Endothelial cell of umbilical vein (primary cell): Measurements from ENCODE around the gene HPDL. TPM values are rescaled to one million over a fixed set of nuclear protein-coding genes. Genes with fewer than 3 reads are reported as not detected.
A peak's percentile ranks its signal among the peaks of the same experiment; 100 is the strongest.

Source experiments
- BruUV-seq: library from RNA; stranded (reverse); fragments of 400-500 nt; replicated peaks from 2 replicates; lab custom pipeline; 2021; lab: Mats Ljungman, UMichigan
- CTCF ChIA-PET: fragments of 300-600, 350-600 bp; sonication (Branson Sonifier 250); formaldehyde crosslinking; loops from one replicate; lab custom pipeline; 2021; ENCODE audit warnings: antibody characterized with exemption, inconsistent platforms; lab: Charles Lee
- POLR2A ChIA-PET: fragments of 300-600, 350-600 bp; sonication (Branson Sonifier 250); formaldehyde crosslinking; loops from one replicate; lab custom pipeline; 2021; ENCODE audit warnings: antibody characterized with exemption, inconsistent platforms; lab: Charles Lee
- DNase-seq: peaks from one replicate; pipeline ENCODE4 v3.0.0-alpha.2; 2011; ENCODE audit warnings: low read depth, low spot score
- FAIRE-seq: peaks from 2 replicates; lab custom pipeline; 2011; peaks lifted over from hg19 to GRCh38; lab: Jason Lieb, UNC
- H2AFZ ChIP-seq: 2 replicates; pipeline ENCODE4 v1.6.0; 2012; ENCODE audit warnings: low read depth, low read length, control low read depth, inconsistent platforms
- H3K27ac ChIP-seq: 2 replicates; pipeline ENCODE4 v1.5.1; 2011; ENCODE audit warnings: low read depth, mild to moderate bottlenecking, control low read depth, low read length, moderate library complexity; ENCODE audit not compliant: insufficient read depth
- H3K27me3 ChIP-seq, 2 experiments: 2 replicates each; pipeline versions ENCODE4 v1.6.0 to v1.6.1; 2011; ENCODE audit warnings: low read length in 2 of 2, mixed read lengths in 1 of 2; ENCODE audit not compliant: control insufficient read depth in 2 of 2, insufficient read depth in 2 of 2
- H3K36me3 ChIP-seq, 2 experiments: 2 replicates in 1 of 2; 3 replicates in 1 of 2; pipeline ENCODE4 v1.5.1; 2011; ENCODE audit warnings: low read length in 2 of 2, mild to moderate bottlenecking in 1 of 2, moderate library complexity in 1 of 2; ENCODE audit not compliant: control insufficient read depth in 2 of 2, insufficient read depth in 2 of 2; ENCODE audit errors: extremely low read depth in 1 of 2
- H3K4me1 ChIP-seq: 3 replicates; pipeline ENCODE4 v1.5.1; 2011; ENCODE audit warnings: mild to moderate bottlenecking, low read length; ENCODE audit not compliant: control insufficient read depth, insufficient read depth; ENCODE audit errors: extremely low read depth
- H3K4me2 ChIP-seq: 2 replicates; pipeline ENCODE4 v1.6.1; 2011; ENCODE audit warnings: low read length, control low read depth, mixed read lengths; ENCODE audit not compliant: insufficient read depth
- H3K4me3 ChIP-seq, 3 experiments: fragments of 200-600 bp in 1 of 3; sonication (generic), shearing (Covaris generic) in 1 of 3; replicated peaks in 1 of 3; 2 replicates each; pipeline ENCODE4 v1.5.1; 2011 to 2016; ENCODE audit warnings: control low read depth in 3 of 3, low read length in 3 of 3, mild to moderate bottlenecking in 2 of 3, inconsistent platforms in 1 of 3, low read depth in 1 of 3, moderate library complexity in 1 of 3; ENCODE audit not compliant: insufficient read depth in 1 of 3
- H3K79me2 ChIP-seq: 2 replicates; pipeline ENCODE4 v1.6.0; 2012; ENCODE audit warnings: low read length, inconsistent platforms; ENCODE audit not compliant: control insufficient read depth, insufficient read depth
- H3K9ac ChIP-seq: replicated peaks from 2 replicates; pipeline ENCODE3; 2011; ENCODE audit warnings: low read length, control low read depth; ENCODE audit not compliant: insufficient read depth; ENCODE audit errors: extremely low read depth
- H3K9me1 ChIP-seq: replicated peaks from 3 replicates; pipeline ENCODE4 v1.6.0; 2011; ENCODE audit warnings: mild to moderate bottlenecking, low read length; ENCODE audit not compliant: control insufficient read depth, insufficient read depth; ENCODE audit errors: extremely low read depth
- H3K9me3 ChIP-seq: replicated peaks from 2 replicates; pipeline ENCODE4 v1.5.1; 2012; ENCODE audit warnings: low read length, inconsistent platforms; ENCODE audit not compliant: control insufficient read depth, insufficient read depth
- H4K20me1 ChIP-seq: replicated peaks from 2 replicates; pipeline ENCODE3; 2011; ENCODE audit warnings: mild to moderate bottlenecking, low read length; ENCODE audit not compliant: control insufficient read depth, insufficient read depth; ENCODE audit errors: extremely low read depth
- EZH2 ChIP-seq: IDR thresholded peaks from 2 replicates; pipeline ENCODE4 v1.6.1; 2012; ENCODE audit warnings: borderline replicate concordance, low read depth, mild to moderate bottlenecking, moderate library complexity, low read length, inconsistent platforms; ENCODE audit not compliant: severe bottlenecking
- FOS ChIP-seq: IDR thresholded peaks from 2 replicates; pipeline ENCODE4 v1.6.1; 2011; ENCODE audit warnings: mild to moderate bottlenecking, low read length, moderate library complexity, borderline replicate concordance; ENCODE audit not compliant: insufficient read depth
- GATA2 ChIP-seq: IDR thresholded peaks from 2 replicates; pipeline ENCODE4 v1.7.0; 2011; ENCODE audit warnings: low read depth, mild to moderate bottlenecking, moderate library complexity, mixed read lengths, low read length; ENCODE audit not compliant: insufficient read length, insufficient read depth
- JUN ChIP-seq: IDR thresholded peaks from 2 replicates; pipeline ENCODE4 v1.6.1; 2011; ENCODE audit warnings: borderline replicate concordance, low read depth; ENCODE audit not compliant: insufficient read length, insufficient read depth
- MAX ChIP-seq: IDR thresholded peaks from 2 replicates; pipeline ENCODE4 v1.6.1; 2011; ENCODE audit not compliant: insufficient read depth, insufficient read length
- MYC ChIP-seq: IDR thresholded peaks from one replicate; pipeline ENCODE4 v1.6.1; 2011; ENCODE audit warnings: mild to moderate bottlenecking, low read depth, low read length
- POLR2A ChIP-seq: IDR thresholded peaks from 2 replicates; pipeline ENCODE4 v1.6.1; 2012; ENCODE audit warnings: low read depth, mild to moderate bottlenecking, control low read depth, low read length
- POLR2AphosphoS5 ChIP-seq: IDR thresholded peaks from 2 replicates; pipeline ENCODE4 v1.6.1; 2012; ENCODE audit warnings: low read depth, mild to moderate bottlenecking, control low read depth, low read length, moderate library complexity; ENCODE audit not compliant: insufficient read depth
- dilution Hi-C: fragments of 300-500 bp; cut with MboI; formaldehyde crosslinking; loops from one replicate; pipeline ENCODE4 v1.15.0; 2019; ENCODE audit warnings: low sequenced_read_pairs; ENCODE audit not compliant: extremely low pct_ligation_motif_present
- intact Hi-C: fragments of 100-400 bp; cut with micrococcal nuclease; formaldehyde crosslinking; loops from one replicate; pipeline ENCODE4 v1.10.0; 2022
- polyA plus RNA-seq, 4 experiments: library from polyadenylated mRNA; depleted of rRNA in 3 of 4; stranded (reverse) in 3 of 4; unstranded in 1 of 4; fragments of >200 nt; gene quantifications; 2 replicates each; pipeline versions ENCODE4 v1.2.1 to v1.2.3, GENCODE V29; 2011 to 2012; ENCODE audit warnings: missing spikeins in 1 of 4
- total RNA-seq: library from RNA; stranded (reverse); gene quantifications from 2 replicates; pipeline ENCODE4 v1.2.3, GENCODE V29; 2021
- TF ChIP-seq, protein P1 (sequence below), 2 donors: IDR thresholded peaks; 1 replicate in 1 of 2; 2 replicates in 1 of 2; pipeline ENCODE4 v1.5.1; 2011; ENCODE audit warnings: low read length in 2 of 2, mild to moderate bottlenecking in 2 of 2, moderate library complexity in 2 of 2, control low read depth in 1 of 2, inconsistent platforms in 1 of 2, low read depth in 1 of 2; ENCODE audit not compliant: insufficient read depth in 1 of 2; ENCODE audit errors: extremely low read depth in 1 of 2

The HPDL gene
- total and polyA plus RNA-seq, 2 donors (not counting 3 experiments of a cell fraction or from before 2014, with no cell fraction given), result 3.4 to 5.9 TPM

GRCh38 chr1:45306319-45306718 lies 20.4 kb upstream of the HPDL start:
- TF ChIP-seq FOS (peak; percentile 82), GATA2 (peak; percentile 9), JUN (no peak), POLR2A (no peak), MYC (no peak), POLR2AphosphoS5 (peak; percentile 23), MAX (no peak), EZH2 (no peak)
- TF ChIP-seq, protein P1, sequence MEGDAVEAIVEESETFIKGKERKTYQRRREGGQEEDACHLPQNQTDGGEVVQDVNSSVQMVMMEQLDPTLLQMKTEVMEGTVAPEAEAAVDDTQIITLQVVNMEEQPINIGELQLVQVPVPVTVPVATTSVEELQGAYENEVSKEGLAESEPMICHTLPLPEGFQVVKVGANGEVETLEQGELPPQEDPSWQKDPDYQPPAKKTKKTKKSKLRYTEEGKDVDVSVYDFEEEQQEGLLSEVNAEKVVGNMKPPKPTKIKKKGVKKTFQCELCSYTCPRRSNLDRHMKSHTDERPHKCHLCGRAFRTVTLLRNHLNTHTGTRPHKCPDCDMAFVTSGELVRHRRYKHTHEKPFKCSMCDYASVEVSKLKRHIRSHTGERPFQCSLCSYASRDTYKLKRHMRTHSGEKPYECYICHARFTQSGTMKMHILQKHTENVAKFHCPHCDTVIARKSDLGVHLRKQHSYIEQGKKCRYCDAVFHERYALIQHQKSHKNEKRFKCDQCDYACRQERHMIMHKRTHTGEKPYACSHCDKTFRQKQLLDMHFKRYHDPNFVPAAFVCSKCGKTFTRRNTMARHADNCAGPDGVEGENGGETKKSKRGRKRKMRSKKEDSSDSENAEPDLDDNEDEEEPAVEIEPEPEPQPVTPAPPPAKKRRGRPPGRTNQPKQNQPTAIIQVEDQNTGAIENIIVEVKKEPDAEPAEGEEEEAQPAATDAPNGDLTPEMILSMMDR (IDR thresholded peaks at IDR 0.05; ENCODE audit: extremely low read depth in 1 of 2, insufficient read depth in 1 of 2, low read depth in 1 of 2, low read length in 2 of 2), result no peak
- no peak overlapping the region for H3K4me3 ChIP-seq
- peak overlapping the region; percentile 60 for H2AFZ ChIP-seq
- no peaks in the 10 kb centered on the region for H3K9me3 ChIP-seq
- no peaks in the 10 kb centered on the region for H4K20me1 ChIP-seq
- no peak for FAIRE-seq
- intact Hi-C loops, result no loop called here
- no peaks in the 10 kb centered on the region for H3K36me3 ChIP-seq
- dilution Hi-C loops, result no loop called here
- H3K9ac ChIP-seq, result no peak overlapping the region
- peak; percentile 25 for DNase-seq
- no TSS peak for BruUV-seq
- peak overlapping the region; percentile 16 for H3K4me2 ChIP-seq
- POLR2A ChIA-PET, result interaction anchor here (1.4 kb wide), 1 partner anchor 216 kb away, joined by 3 read pairs; the partner anchor contains the start of gene PRDX1
- H3K9me1 ChIP-seq, result no peaks in the 10 kb centered on the region
- CTCF ChIA-PET, result interaction anchor here (1.3 to 3.2 kb wide), 5 partner anchors 34 to 295 kb away, joined by 3 to 13 read pairs (median 8); partner anchors contain the start of genes HECTD3, MUTYH, TOE1 and UROD
- no peaks in the 10 kb centered on the region for H3K27me3 ChIP-seq
- peaks cover 14% of the 10 kb centered on the region for H3K4me1 ChIP-seq
- no peaks in the 10 kb centered on the region for H3K79me2 ChIP-seq
- peak overlapping the region; percentile 3 for H3K27ac ChIP-seq
